Subcutaneous adipose tissue (tissue), 4 donors: Measurements from ENCODE around the gene FCSK. TPM values are rescaled to one million over a fixed set of nuclear protein-coding genes. Genes with fewer than 3 reads are reported as not detected.

Source experiments
- CTCF ChIP-seq: fragments of 450-650 bp; IDR thresholded peaks from one replicate; pipeline ENCODE4 v1.5.1; 2016; ENCODE audit warnings: low read depth, mild to moderate bottlenecking, control low read depth, antibody characterized with exemption, moderate library complexity
- total RNA-seq, 4 donors: library from RNA; depleted of rRNA; stranded (reverse); fragments of >200 nt; gene quantifications; one replicate each; pipeline ENCODE4 v1.1.0, GENCODE V29; 2016

FCSK gene
- total RNA-seq: 10 to 100 TPM in 3 of 4 donors, 1 to 10 TPM in 1; 2.0 to 25.1 (median 12.0) TPM

GRCh38 chr16:70454222-70455034 is at the start of gene FCSK:
Gene FCSK (plus strand): TSS chr16:70454595. CDS start chr16:70463191, 8,596 bp downstream.
- no peak for TF ChIP-seq CTCF

DNA sequence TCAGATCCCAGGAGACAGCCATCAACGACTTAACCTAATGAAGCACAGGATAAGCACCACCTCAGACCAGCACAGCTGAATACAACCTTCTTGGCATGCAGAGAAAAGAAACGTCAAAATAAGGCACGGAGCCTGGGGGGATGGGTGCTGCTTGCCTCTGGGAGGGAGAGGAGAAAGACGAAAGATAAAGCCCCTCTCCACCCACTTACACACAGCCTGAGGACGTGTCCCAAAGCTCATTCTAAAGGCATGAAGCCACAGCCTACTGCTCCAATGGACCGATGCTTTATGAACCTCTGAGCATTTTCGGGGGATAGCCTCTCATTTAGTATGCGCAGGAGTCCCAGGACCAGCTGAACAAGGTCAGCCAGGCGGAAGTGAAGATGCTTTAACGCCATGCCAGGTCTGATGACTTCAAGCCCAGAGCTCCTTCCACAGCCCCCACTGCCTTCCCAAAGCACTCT is 46.6 kb upstream of the FCSK start:
- no peak for TF ChIP-seq CTCF

- TF ChIP-seq CTCF: no peak
Measured at GRCh38 chr16:70410734-70411133, 43.7 kb upstream of the FCSK start.

DNA sequence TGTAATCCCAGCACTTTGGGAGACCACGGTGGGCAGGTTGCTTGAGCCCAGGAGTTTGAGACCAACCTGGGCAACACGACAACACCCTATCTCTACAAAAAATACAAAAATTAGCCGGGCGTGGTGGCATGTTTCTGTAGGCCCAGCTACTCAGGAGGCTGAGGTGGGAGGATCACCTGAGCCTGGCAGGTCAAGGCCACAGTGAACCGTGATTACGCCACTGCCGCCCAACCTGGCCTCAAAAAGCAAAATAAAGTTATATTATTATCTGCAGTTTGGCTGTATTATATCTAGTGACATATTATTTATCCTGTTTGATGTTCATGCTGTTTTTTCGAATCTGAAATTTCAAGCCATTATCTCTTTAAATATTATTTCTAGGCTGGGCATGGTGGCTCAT is 42.0 kb upstream of the FCSK start:
- TF ChIP-seq CTCF: no peak

GRCh38 chr16:70416748-70417616 is 37.4 kb upstream of the FCSK start:
- no peak for TF ChIP-seq CTCF

GRCh38 chr16:70417661-70418060 is 36.7 kb upstream of the FCSK start:
- TF ChIP-seq CTCF: no peak
